Activated CD4-positive, alpha-beta T cell treated with anti-CD3 and anti-CD28 coated beads, Interleukin-2, amount 50 U/mL, for 4 hours (primary cell): ENCODE measurements around the gene SPRED1.
"Not testable (repeated sequence)": the region's sequence is repeated elsewhere in the genome, so short reads cannot be mapped to it uniquely, and the experiment has no call there.

Source experiments
- DNase-seq, 2 experiments: peaks; one replicate each; pipeline ENCODE4 v3.0.0-alpha.2; 2020

The SPRED1 gene

DNA sequence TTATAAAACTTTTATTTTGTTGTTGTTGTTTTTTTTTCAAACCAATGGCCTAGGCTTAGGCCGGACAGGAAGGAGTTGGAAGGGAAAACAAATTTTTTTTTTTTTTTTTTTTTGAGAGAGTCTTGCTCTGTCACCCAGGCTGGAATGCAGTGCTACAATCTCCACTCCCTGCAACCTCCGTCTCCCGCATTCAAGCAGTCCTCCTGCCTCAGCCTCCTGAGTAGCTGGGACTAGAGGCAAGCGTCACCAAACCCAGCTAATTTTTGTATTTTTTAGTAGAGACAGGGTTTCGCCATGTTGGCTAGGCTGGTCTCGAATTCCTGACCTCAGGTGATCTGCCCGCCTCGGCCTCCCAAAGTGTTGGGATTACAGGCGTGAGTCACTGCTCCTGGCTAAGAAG is 15.6 kb upstream of the SPRED1 start:
- not testable (repeated sequence) for DNase-seq

- no peak for DNase-seq
Measured at GRCh38 chr15:38238311-38238710, 14.3 kb upstream of the SPRED1 start.

GRCh38 chr15:38242055-38242454 is 10.6 kb upstream of the SPRED1 start:
- DNase-seq, result no peak

DNA sequence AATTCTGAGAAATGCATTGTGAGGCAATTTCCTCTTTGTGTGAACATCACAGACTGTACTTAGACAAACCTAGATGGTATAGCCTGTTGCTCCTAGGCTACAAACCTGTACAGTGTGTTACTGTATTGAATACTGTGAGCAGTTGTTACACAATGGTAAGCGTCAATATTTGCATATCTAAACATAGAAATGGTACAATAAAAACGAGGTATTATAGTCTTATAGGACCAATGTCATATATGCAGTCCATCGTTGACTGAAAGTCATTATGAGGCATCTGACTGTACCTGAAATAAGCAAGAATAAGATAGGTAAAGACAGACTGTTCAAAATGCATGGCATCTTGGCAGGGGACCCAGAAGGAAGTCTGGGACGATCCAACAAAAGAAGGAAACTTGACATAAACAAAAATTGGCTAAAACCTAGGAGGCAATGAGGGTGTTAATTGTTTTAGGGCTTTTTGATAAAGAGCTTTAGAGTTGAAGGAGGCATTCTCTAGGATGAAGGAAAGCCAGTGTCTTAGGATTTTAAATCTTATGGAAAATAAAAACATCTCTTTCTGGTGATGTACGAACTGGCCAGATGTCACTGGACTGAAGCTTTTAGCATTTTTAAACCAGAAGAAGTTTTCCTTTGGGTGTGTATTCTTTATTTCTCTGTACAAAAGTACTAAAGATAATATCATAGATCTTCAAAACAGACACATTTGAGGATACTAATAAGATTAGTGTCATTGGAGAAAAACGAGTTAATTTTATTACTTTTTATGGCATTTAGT is 9.2 kb upstream of the SPRED1 start:
- no peak for DNase-seq

GRCh38 chr15:38247336-38247735 is 5.3 kb upstream of the SPRED1 start:
- no peak for DNase-seq

- no peak for DNase-seq
Measured at GRCh38 chr15:38253351-38253781, 730 bp downstream of the SPRED1 start.

DNA sequence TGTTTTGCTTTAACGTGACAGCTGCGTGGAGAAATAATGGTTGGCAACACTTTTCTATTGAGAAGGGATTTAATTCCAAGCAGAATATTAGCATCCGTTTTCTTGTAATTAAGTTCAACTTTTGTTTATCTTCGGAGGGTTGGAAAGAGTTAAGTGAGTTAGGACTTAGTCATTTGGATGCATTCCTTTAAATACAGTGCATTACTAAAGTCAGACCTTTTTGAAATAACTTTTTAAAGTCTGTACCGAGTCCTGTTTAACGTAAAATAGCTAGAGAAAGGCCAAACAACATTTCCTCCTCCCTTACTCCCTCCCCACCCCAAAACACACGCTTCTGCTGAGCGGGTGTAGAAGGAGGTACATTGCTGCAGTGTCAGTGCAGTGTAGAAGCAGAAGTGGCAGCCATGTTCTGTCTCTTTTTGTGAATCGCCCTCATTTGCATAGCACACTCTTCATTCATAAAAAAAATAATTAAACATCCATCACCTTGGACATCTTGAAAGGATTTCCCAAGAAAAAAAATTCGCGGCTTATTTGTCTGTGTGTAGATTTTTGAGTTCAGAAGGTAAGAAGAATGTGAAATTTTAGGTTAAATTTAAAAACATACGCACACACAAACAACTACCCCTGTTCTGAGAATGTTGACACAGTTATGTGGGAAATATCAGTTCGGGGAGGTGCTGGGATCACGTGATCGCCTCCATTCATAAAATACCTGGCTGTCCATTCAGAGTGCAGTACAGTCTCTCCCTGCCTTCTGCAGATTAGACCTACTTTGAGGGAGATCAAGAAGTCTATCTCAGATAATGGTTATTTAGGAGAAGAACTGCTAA is 1.6 kb downstream of the SPRED1 start:
- DNase-seq, result no peak

GRCh38 chr15:38255690-38256089 is 3.1 kb downstream of the SPRED1 start:
- DNase-seq, result no peak

DNA sequence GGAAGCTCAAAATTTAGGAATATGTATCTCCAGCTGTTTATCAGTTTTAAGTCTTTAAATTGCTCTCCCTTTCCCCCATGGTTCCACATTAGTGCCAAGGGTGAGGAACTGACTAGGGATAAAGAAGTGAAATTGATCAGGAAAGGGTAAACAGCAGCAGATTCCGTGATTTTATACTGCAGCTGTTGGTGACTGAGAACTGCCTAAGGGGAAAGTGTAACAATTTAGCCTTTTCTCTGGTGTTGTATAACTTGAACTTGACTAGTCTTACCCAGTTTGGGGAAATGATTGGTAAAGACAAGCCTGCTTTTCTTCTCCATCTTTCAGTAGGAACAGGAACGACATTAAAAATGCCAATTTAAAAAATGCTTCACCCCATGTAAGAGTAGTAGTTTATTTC is 5.0 kb downstream of the SPRED1 start:
- no peak for DNase-seq

DNA sequence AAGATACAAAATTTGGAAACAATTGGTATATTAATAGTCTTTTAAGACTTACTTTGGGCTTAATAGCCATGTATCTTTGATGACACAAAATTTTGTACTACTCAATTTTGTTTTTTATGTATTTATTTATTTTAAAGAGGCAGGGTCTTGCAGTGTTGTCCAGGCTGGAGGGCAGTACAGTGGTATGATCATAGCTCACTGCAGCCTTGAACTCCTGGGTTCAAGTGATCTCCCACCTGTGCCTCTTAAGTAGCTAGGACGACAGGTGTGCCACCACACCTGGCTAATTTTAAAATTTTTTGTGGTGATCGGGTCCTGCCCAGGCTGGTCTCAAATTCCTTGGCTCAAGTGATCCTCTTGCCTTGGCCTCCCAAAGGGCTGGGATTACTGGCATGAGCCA is 6.5 kb downstream of the SPRED1 start:
- no peak for DNase-seq

GRCh38 chr15:38260077-38260476 is 7.4 kb downstream of the SPRED1 start:
- DNase-seq, result no peak

DNA sequence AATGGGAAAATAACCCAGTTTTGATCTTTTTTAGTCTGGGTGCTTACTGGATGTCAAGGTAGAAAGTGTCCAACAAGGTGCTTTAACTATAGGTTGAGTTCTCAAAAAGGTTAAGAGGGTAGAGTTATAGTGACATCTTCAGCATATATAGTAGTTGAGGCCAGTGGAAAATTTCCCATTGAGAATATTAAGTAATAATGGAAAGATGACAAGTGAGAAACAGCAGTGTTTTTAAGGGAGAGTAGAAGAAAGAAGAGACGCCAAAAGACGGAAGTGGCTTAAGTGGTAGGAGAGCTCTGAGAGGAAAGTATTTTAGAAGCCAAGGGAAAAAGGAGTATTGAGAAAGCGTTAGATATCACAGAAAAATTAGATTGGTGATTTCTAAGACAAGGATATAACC is 10.6 kb downstream of the SPRED1 start:
- DNase-seq, result no peak

DNA sequence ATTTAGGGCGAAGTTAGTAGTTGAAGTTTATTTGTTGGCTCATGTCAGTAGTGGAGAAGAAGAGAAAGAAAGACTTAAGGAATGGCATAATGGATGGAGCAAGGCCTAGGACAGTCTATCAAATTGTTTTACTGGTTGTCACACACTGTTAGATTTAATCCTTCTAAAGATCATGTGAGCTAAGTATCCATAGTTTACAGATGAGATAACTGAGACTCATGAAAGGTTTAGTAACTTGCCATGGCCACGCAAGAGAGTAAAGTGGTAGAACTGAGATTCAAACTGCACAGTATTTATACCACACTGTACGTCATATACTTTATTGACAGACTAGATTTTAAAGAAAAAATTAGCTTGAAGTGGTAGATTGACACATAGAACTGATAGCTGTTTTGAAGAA is 11.4 kb downstream of the SPRED1 start:
- DNase-seq, result no peak

- no peak for DNase-seq
Measured at GRCh38 chr15:38266247-38266986, 13.8 kb downstream of the SPRED1 start.

GRCh38 chr15:38267421-38268022 is 14.9 kb downstream of the SPRED1 start:
- no peak for DNase-seq

DNA sequence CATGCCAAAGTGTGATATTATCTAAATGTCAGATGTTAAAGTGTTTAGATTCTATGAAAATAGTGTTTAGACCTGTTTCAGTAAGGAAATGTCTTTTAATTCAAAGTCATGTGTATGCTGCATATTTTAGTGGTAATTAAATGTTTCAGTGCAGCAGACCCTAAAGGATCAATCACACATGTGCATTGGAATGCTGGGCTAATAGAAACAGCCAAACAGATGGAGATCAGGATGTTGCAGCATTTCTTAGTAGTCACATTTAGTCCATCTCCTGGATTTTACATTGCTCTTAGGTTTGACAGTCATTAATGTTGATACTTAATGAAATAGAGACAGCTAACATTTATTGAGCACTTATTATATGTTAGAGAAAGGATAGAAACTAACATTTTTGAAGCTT is 18.5 kb downstream of the SPRED1 start:
- DNase-seq, result no peak

DNA sequence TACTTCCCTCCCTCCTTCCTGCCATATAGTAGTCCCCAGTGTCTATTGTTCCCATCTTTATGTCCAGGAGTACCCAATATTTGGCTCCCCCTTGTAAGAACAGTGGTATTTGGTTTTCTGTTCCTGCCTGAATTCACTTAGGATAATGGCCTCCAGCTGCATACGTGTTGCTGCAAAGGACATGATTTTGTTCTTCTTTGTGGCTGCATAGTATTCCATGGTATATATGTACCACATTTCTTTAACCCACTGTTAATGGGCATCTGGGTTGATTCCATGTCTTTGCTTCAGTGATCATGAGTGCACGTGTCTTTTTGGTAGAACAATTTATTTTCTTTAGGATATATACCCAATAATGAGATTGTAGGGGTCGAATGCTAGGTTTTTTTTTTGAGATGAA is 19.3 kb downstream of the SPRED1 start:
- DNase-seq, result no peak

GRCh38 chr15:38272431-38272830 is 19.8 kb downstream of the SPRED1 start:
- DNase-seq, result not testable (repeated sequence)

DNA sequence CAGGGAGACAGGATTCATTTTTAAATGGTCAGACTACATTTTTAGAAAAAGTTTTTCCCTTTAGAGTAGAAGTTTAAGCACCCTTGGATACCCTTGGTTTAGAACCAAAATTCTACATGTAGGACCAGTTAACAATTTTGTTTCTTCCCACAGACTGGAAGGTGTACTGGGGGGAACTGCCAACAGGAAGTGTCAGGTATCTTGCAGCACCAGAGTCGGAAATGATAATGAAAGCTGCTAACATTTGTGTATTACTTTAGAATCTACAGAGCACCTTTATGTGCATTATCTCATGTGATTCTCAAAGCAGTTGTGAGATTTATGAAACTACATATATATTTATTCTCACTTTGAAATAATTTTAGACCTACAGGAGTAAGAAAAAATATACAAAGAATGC is 21.5 kb downstream of the SPRED1 start:
- no peak for DNase-seq

- DNase-seq, result no peak
Measured at GRCh38 chr15:38275959-38276358, 23.3 kb downstream of the SPRED1 start.

GRCh38 chr15:38277281-38277680 is 24.6 kb downstream of the SPRED1 start:
- DNase-seq, result not testable (repeated sequence)

DNA sequence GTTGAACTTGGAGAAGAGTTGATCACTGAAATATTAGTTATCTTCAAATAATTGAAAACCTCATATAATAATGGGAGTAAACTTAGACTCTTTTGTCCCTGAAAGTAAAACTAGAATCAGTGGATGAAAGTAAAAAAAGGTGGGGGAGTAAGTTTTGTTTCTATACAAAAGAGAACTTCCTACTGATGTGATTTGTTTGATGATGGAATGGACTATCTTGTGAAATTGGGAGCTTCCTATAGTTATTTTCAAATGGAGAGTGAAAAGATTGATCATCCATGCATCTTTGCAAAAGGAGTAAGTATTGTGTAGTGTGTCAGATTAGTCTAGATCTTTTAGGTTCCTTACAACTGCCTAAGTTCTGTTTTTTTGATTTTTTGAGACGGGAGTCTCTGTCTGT is 28.4 kb downstream of the SPRED1 start:
- DNase-seq, result no peak

DNA sequence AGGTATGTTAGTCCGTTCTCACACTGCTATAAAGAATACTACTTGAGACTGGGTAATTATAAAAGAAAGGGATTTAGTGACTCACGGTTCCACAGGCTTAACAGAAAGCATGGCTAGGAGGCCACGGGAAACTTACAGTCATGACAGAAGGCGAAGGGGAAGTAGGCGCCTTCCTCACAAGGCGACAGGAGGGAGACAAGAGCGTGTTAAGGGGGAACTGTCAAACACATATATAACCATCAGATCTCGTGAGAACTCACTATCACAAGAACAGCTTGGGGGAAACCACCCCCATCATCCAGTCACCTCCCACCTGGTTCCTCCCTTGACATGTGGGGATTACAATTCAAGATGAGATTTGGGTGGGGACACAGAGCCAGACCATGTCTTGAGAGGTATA is 30.4 kb downstream of the SPRED1 start:
- no peak for DNase-seq
